H1 (cell line): ENCODE data around the gene OLFML2B.
A peak's percentile ranks its signal among the peaks of the same experiment; 100 is the strongest.

Experiments used
- ASH2L ChIP-seq: fragments of 200-600, 300-600 bp; sonication (generic); IDR thresholded peaks from one replicate; pipeline ENCODE4 v1.7.1; 2017; ENCODE audit warnings: low read length
- CEBPB ChIP-seq: IDR thresholded peaks from 2 replicates; pipeline ENCODE4 v1.6.1; 2012; ENCODE audit warnings: low read depth, low read length
- CHD1 ChIP-seq: IDR thresholded peaks from 2 replicates; pipeline ENCODE4 v1.6.1; 2012; ENCODE audit warnings: low read depth, low read length, improper control_type of control experiment
- CTCF ChIP-seq, 3 experiments: IDR thresholded peaks; 1 replicate in 2 of 3; 2 replicates in 1 of 3; pipeline versions ENCODE4 v1.5.1 to v1.6.1; 2011; ENCODE audit warnings: low read length in 3 of 3, mild to moderate bottlenecking in 3 of 3, inconsistent platforms in 2 of 3, low read depth in 1 of 3, moderate library complexity in 1 of 3; ENCODE audit not compliant: insufficient read depth in 1 of 3; ENCODE audit errors: control extremely low read depth in 1 of 3
- EZH2 ChIP-seq: fragments of 200-600 bp; sonication (generic); IDR thresholded peaks from 2 replicates; pipeline ENCODE4 v1.7.1; 2012; ENCODE audit warnings: low read depth, mild to moderate bottlenecking, moderate library complexity, low read length, inconsistent platforms; ENCODE audit not compliant: severe bottlenecking
- JUND ChIP-seq: IDR thresholded peaks from 2 replicates; pipeline ENCODE4 v1.6.1; 2011; ENCODE audit warnings: mild to moderate bottlenecking, improper control_type of control experiment, low read length
- POLR2A ChIP-seq, 2 experiments: IDR thresholded peaks; 1 replicate in 1 of 2; 2 replicates in 1 of 2; pipeline ENCODE4 v1.6.1; 2011; ENCODE audit warnings: low read depth in 2 of 2, low read length in 2 of 2, mild to moderate bottlenecking in 2 of 2; ENCODE audit errors: control extremely low read depth in 1 of 2
- POLR2AphosphoS5 ChIP-seq: IDR thresholded peaks from 2 replicates; pipeline ENCODE4 v1.6.1; 2011; ENCODE audit warnings: low read depth, low read length
- SUZ12 ChIP-seq: fragments of 200-600 bp; sonication (generic); IDR thresholded peaks from 2 replicates; pipeline ENCODE4 v1.6.1; 2012; ENCODE audit warnings: mild to moderate bottlenecking, inconsistent platforms, low read length, moderate library complexity, mixed read lengths
- TAF1 ChIP-seq: IDR thresholded peaks from 2 replicates; pipeline ENCODE4 v1.6.1; 2011; ENCODE audit warnings: mild to moderate bottlenecking, low read depth, low read length
- ZNF274 ChIP-seq: IDR thresholded peaks from 2 replicates; pipeline ENCODE4 v1.7.0; 2012; ENCODE audit warnings: low read length, borderline replicate concordance; ENCODE audit errors: extremely low read depth

GRCh38 chr1:162069334-162070093 is 45.8 kb upstream of the OLFML2B start, which contains the start of gene NOS1AP:
- no peak for TF ChIP-seq CTCF (IDR thresholded peaks at IDR 0.05; ENCODE audit: control extremely low read depth in 1 of 3, insufficient read depth in 1 of 3, low read depth in 1 of 3, low read length in 3 of 3)
- no peak for TF ChIP-seq CHD1
- TF ChIP-seq ZNF274 = no peak
- TF ChIP-seq EZH2 = no peak
- peak; percentile 68 for TF ChIP-seq ASH2L
- TF ChIP-seq JUND = no peak
- no peak for TF ChIP-seq POLR2AphosphoS5
- no peak for TF ChIP-seq CEBPB
- no peak; a peak in 1 of 3 replicates for TF ChIP-seq POLR2A (IDR thresholded peaks at IDR 0.05; ENCODE audit: control extremely low read depth in 1 of 2, low read depth in 2 of 2, low read length in 2 of 2)
- TF ChIP-seq SUZ12 = no peak
- peak; percentile 65 for TF ChIP-seq TAF1
